ENCODE data around the gene PCDHGA1.
A peak's percentile ranks its signal among the peaks of the same experiment; 100 is the strongest.

PCDHGA1 gene

GRCh38 chr5:141465351-141465750 is 135.0 kb downstream of the PCDHGA1 start:
- DNase-seq, result no peak

GRCh38 chr5:141475625-141476131 is 145.4 kb downstream of the PCDHGA1 start, which contains the start of gene PCDHGC3:
TSS of gene PCDHGC3 (plus strand) at chr5:141475966. CDS start at chr5:141476117, 151 bp downstream.
- peak; percentile 86 for DNase-seq

- DNase-seq, result peak; percentile 41
These were observed 146.0 kb downstream of the PCDHGA1 start for GRCh38 chr5:141476132-141476911.

GRCh38 chr5:141477044-141477575 is 146.8 kb downstream of the PCDHGA1 start:
- DNase-seq, result no peak

GRCh38 chr5:141477815-141478214 is 147.5 kb downstream of the PCDHGA1 start:
- no peak for DNase-seq

GRCh38 chr5:141478321-141478945 is 148.1 kb downstream of the PCDHGA1 start:
- no peak for DNase-seq

- no peak for DNase-seq
These were observed 149.5 kb downstream of the PCDHGA1 start for GRCh38 chr5:141479776-141480175.

GRCh38 chr5:141483902-141484301 is 153.6 kb downstream of the PCDHGA1 start:
- no peak for DNase-seq

- DNase-seq, result no peak
These were observed 154.0 kb downstream of the PCDHGA1 start for GRCh38 chr5:141484310-141484640.

GRCh38 chr5:141484641-141485311 is 154.5 kb downstream of the PCDHGA1 start, which contains the start of gene PCDHGC4:
TSS of gene PCDHGC4 (plus strand) at chr5:141485030. CDS start at chr5:141485174, 144 bp downstream.
- DNase-seq, result peak; percentile 66

- peak; percentile 10 for DNase-seq
These were observed 155.2 kb downstream of the PCDHGA1 start for GRCh38 chr5:141485321-141486055.

- no peak for DNase-seq
These were observed 155.8 kb downstream of the PCDHGA1 start for GRCh38 chr5:141486091-141486490.

- no peak for DNase-seq
These were observed 156.8 kb downstream of the PCDHGA1 start for GRCh38 chr5:141487131-141487530.

GRCh38 chr5:141488591-141489561 is 158.6 kb downstream of the PCDHGA1 start, which contains the start of gene PCDHGC5:
TSS of gene PCDHGC5 (plus strand) at chr5:141489081. CDS start at chr5:141489241, 160 bp downstream.
- DNase-seq, result no peak

GRCh38 chr5:141489841-141490240 is 159.5 kb downstream of the PCDHGA1 start:
- DNase-seq, result no peak

- no peak for DNase-seq
These were observed 160.0 kb downstream of the PCDHGA1 start for GRCh38 chr5:141490271-141490670.

GRCh38 chr5:141490771-141491170 is 160.5 kb downstream of the PCDHGA1 start:
- DNase-seq, result no peak

- DNase-seq, result no peak
These were observed 161.2 kb downstream of the PCDHGA1 start for GRCh38 chr5:141491323-141492167.

- DNase-seq, result no peak
These were observed 162.0 kb downstream of the PCDHGA1 start for GRCh38 chr5:141492168-141492885.
